ENCODE data around the gene WDR27.
A peak's percentile ranks its signal among the peaks of the same experiment; 100 is the strongest.

WDR27 gene

DNA sequence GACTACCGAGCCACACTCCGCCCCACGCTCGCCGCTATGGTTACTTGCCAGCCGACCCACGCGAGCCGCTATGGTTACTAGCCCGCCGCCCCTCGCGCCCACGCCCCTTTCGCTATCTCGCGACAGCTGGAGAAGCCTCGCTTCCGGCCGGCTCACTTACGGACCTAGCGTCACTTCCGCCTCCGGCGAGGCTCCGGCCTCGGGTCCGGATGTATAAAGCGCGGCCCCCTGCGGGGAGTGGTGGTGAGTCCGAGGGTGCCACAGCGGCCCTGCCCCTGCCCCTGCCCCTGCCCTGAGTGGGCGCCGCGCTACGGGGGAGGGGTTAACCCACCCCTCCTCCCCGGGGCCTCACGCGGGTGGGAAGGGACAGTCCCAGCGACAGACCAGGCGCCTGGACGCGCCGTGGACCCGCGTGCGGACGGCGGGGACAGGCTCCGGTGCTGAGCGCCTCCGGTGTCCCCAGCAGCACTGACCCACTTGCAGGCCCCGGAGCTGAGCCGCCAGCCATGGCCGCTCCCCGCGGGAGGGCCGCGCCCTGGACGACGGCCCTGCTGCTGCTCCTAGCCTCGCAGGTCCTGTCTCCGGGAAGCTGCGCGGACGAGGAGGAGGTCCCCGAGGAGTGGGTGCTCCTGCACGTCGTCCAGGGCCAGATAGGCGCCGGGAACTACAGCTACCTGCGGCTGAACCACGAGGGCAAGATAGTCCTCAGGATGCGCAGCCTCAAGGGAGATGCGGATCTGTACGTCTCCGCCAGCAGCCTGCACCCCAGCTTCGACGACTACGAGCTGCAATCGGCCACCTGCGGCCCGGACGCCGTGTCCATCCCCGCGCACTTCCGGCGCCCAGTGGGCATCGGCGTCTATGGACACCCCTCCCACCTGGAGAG, at the start of gene WDR27, which contains the start of gene C6orf120:
Gene WDR27 (minus strand): TSS at position 76 of the 886 bp plus-strand sequence. CDS start 13,024 bp downstream, outside the sequence.
Gene C6orf120 (plus strand): TSS at position 173 of the 886 bp plus-strand sequence. CDS start 334 bp downstream, at position 507.
- no peak for FAIRE-seq
- DNase-seq (ENCODE audit: insufficient read length, low spot score), result peak; percentile 83
- TF ChIP-seq POLR2A (IDR thresholded peaks at IDR 0.05; ENCODE audit: low read depth, low read length), result peak; percentile 86

DNA sequence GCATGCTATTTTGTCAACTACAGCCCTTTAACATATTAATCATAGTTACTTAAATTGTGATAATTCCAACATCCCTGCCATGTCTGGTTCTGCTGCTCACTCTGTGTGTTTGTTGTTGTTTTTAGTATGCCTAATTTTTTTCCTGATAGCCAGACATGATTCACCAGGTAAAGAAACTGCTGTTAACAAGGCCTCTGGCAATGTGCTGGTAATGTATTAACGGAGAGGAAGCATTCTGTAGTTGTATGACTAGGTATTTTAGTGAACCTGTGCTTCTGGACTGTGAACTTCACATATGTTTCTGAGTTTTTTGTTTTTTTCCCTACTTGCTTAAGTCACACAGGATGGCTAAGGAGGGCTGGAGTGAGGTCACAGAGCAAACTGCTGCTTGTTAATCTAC, 44.7 kb upstream of the WDR27 start:
- no peak for TF ChIP-seq POLR2A (IDR thresholded peaks at IDR 0.05; ENCODE audit: low read depth, low read length)
- FAIRE-seq (no peak), DNase-seq (ENCODE audit: insufficient read length, low spot score) (no peak)

DNA sequence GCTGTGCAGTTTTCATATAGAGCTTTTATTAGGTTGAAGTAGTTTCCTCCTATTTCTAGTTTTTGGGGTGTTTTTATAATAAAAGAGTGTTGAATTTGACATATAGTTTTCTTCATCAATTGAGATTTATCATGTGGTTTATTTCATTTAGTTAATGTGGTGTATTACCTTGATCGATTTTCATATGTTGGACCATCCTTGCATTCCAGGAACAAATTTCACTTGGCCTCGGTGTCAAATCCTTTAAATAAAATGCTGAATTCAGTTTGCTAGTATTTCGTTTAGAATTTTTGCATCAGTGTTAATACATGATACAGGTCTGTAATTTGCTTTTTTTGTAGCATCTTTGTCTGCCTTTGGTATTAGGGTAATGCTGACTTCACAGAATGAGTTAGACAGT, 43.6 kb upstream of the WDR27 start:
- FAIRE-seq (no peak), DNase-seq (ENCODE audit: insufficient read length, low spot score) (no peak)
- TF ChIP-seq POLR2A (IDR thresholded peaks at IDR 0.05; ENCODE audit: low read depth, low read length), result no peak

DNA sequence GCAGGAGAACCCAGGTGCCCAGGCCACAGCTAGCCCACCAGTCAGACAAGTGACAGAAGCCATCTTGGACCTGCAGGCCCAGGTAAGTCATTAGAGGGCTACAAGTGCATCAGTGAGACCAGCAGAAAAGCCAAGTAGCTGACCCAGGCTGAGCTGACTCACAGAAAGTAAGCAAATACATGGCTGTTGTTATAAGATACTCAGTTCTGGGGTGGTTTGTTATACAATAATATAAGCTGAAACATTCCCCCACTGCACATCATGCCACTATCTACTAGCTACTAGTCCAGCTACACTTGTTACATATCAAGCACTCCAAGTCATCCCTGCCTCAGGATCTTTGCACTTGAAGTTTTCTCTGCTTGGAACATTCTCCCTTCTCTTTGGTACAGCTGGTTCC, 39.5 kb upstream of the WDR27 start:
- FAIRE-seq, result no peak
- no peak for TF ChIP-seq POLR2A (IDR thresholded peaks at IDR 0.05; ENCODE audit: low read depth, low read length)

DNA sequence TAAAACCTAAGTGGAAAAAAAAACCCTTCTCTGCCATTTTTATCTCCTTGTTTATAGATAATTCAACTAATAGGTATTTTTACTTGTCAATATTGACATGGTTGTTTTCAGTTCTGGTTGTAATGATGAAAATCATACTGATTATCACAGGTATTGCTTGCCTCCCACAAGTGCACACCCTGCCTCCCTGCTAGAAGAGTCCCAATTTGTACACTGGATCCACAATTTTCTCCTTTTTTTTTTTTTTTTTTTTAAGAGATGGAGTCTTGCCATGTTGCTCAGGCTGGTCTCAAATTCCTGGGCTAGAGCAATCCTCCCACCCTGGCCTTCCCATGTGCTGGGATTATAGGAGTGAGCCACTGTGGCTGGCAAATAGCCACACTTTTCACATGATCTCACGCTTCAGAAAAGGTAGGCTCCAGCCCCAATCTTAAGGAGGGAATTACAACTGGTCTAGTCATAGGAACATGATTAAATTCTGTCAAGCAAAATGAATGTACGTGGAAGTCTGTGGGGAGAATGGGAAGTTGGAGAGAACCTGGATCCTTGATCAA, 37.2 kb upstream of the WDR27 start:
- no peak for DNase-seq (ENCODE audit: insufficient read length, low spot score)

More for the DNA sequence above, 39.5 kb upstream of the WDR27 start:
- DNase-seq (ENCODE audit: insufficient read length, low spot score), result no peak

DNA sequence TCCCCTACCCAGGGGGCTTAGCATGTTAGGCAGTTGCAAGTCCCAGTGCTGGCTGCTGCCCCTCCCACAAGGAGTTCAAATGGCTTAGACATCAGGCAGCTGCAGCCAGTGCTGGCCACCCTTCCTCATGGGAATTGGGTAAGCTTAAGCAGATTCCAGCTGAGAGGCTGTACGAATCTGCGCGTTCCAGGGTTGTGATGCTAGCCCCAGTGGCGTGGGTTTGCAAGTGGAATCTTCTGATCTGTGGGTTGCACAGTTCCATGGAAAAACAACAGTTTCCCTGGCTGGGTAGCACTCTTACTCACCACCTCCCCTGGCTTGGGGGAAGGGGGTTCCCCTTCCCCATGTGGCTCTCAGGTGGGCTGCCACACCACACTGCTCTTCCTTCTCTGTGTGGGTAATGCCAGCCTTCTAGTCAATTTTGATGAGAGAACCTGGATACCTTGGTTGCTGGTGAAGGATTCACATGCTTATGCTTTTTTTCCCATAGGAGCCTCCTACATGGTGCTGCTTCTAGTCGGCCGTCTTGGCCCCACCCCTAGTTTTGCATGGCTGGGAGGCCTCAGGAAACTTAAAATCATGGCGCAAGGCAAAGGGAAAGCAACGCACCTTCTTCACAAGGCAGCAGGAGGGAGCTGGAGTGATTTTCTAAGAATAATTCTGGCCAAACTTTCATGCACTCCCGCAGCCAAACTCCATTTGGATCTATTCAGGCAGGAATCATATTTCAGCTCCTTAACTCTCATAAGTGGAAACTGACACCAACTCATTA, 36.6 kb upstream of the WDR27 start:
- FAIRE-seq, result no peak
- no peak for TF ChIP-seq POLR2A (IDR thresholded peaks at IDR 0.05; ENCODE audit: low read depth, low read length)

More for the DNA sequence above, 37.2 kb upstream of the WDR27 start:
- TF ChIP-seq POLR2A (IDR thresholded peaks at IDR 0.05; ENCODE audit: low read depth, low read length), result no peak
- no peak for FAIRE-seq

DNA sequence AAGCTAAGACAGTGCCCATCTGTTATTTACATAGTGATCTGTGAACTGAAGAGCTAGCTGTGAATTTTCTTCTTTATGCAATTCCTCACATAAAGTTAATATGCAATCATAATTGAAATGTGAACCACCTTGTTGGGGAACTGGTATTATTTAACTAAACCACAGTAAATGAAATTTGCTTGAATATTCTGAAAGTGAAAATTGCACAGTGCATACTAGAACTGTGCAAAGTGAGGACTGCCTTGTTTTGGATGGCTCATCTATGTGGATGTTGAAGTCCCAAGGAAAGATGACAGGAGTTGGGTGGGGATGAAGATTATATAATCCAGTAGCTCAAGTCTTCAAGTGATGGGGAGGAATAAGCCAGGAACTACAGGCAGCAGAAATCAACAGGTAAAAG, 28.1 kb upstream of the WDR27 start:
- TF ChIP-seq POLR2A (IDR thresholded peaks at IDR 0.05; ENCODE audit: low read depth, low read length), result no peak
- DNase-seq (ENCODE audit: insufficient read length, low spot score) (no peak), FAIRE-seq (no peak)

More for the DNA sequence above, 36.6 kb upstream of the WDR27 start:
- no peak for DNase-seq (ENCODE audit: insufficient read length, low spot score)

DNA sequence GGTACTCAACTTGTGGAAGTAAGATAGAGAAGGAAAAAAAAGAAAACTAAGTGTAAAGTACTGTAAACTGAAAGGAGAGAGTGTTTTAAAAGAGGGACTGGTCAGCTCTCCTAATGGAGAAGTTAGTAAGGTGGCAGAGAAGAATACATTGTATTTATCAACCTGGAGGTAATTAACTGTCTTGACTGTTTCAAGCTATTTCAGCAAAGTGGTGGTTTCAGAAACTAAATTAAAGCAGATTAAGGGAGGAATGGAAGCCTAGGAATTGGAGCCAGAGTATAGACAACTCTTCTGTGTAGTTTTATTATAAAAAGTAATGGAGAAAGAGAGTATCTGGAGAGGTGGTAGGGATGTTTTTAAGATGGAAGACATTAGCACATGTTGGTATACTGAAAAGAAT, 25.1 kb upstream of the WDR27 start:
- FAIRE-seq (no peak), DNase-seq (ENCODE audit: insufficient read length, low spot score) (no peak)
- no peak for TF ChIP-seq POLR2A (IDR thresholded peaks at IDR 0.05; ENCODE audit: low read depth, low read length)

DNA sequence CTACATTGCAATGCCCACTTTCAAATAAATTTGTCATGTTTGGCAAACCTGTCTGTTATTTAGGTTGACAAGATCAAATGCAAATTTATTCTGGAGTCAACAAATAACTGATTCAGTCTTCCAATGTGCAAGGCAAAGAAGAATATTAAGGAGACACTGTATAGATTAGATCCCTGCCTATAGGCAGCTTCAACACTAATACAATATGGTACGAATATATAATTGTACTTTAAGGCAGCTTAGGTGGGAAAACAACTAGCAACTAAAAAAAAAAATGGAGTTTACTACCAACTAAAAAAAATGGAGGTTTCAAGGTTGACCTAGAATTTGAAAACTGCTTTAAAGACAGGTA, 24.2 kb upstream of the WDR27 start:
- no peak for TF ChIP-seq POLR2A (IDR thresholded peaks at IDR 0.05; ENCODE audit: low read depth, low read length)
- DNase-seq (ENCODE audit: insufficient read length, low spot score), result no peak
- no peak for FAIRE-seq

DNA sequence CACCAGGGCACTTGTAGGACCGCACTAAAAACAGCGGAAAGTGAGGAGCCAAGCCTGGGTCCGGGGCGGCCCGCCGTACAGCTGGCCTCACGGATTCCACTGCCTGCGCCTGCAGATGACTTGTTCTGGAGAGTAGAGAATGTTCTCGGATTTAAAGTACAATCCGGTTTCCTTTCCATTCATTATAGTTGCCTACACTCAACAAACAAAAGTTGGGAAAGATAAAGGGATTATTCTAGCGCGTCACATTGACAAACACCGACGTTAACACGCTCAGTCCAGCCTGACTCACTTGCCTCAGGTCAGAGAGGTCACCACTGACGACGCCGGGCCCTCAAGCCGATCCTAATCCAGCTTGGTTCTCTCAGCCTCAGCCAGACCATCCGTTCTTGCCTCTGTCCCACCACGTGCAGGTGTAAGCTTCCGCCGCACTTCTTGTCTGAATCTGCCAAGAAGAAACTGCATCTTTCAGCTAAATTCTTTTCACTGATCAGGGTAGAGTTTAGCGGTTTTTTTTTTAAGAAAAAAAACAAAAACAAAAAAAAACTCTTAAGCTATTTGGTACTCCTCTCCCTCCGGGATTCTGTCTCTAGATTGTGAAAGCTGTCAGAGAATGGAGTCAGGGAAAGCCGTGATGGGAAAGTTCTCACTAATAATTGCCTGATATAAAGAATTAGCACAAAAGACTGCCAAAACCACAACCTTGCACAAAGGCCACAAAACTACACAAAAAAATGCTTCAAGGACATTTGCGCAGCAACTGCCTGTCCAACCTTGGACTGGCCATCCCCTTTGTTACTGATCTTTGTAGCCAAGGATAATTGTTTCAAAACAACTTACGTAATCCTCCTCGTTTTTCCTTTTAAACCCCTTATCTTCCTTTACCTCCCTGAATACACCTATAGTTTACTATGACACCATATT, 23.6 kb upstream of the WDR27 start:
- no peak for DNase-seq (ENCODE audit: insufficient read length, low spot score)
- TF ChIP-seq POLR2A (IDR thresholded peaks at IDR 0.05; ENCODE audit: low read depth, low read length), result no peak
- FAIRE-seq, result no peak

DNA sequence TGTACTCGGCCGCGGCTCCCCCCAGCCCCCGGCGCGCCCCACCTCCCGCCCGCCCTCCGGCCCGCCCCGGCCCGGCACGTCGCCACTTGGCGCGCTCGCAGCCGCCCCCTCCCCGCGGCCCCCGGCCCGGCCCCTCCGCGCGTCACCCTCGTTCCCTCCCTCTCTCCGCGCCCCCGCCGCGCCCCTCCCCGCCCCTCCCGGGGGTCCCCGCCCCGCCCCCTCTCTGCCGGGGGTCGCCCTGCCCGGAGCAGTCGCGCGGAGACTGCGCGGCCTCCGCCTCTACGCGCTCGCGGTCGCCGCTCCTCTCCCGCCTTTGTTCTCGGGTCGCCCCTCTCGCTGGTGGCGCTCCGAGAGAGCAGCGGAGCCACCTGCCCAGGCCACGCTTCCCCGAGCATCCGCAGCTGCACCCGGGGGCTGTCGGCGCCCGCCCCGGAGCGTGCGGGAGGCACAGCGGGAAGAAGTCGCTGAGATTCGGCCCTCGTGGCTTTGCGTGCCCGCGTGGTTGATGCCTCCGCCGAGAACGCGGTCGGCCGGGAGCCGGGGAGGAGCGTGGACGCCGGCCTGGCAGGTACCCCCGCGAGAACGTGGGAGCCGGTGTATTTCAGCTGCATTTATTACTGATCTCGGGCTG, 22.8 kb upstream of the WDR27 start, which contains the start of gene PHF10:
Gene PHF10 (minus strand): TSS at position 7 of the 631 bp plus-strand sequence. CDS start 569 bp downstream, outside the sequence.
- DNase-seq (ENCODE audit: insufficient read length, low spot score), result no peak
- no peak for TF ChIP-seq POLR2A (IDR thresholded peaks at IDR 0.05; ENCODE audit: low read depth, low read length)
- no peak for FAIRE-seq

DNA sequence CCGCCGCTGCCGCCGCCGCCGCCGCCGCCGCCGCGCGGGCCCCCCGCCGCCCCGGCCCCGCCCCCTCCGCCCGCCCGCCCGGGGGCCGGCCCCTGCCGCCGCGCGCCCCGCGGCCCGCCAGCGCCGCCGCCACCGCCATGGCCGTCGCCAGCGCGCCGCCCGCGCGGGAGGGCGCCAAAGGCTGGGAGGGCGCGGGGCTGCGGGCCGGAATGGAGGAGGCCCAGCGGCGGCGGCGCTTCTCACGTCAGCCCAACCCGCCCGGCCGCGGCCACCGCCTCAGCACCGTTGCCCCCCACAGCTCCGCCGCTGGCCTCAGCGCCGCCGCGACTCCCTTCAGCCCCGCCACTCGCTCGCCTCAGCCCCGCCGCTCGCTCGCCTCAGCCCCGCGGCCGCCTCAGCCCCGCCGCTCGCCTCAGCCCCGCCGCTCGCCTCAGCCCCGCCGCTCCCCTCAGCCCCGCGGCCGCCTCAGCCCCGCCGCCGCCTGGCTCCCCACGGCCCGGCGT, 22.2 kb upstream of the WDR27 start:
- DNase-seq (ENCODE audit: insufficient read length, low spot score), result no peak
- peak; percentile 3; the same call in 1 of the 2 replicates for TF ChIP-seq POLR2A (IDR thresholded peaks at IDR 0.05; ENCODE audit: low read depth, low read length)
- FAIRE-seq, result no peak
